WI38 (cell line): ENCODE results near the gene TMEM163.

Source experiments
- H3K4me3 ChIP-seq: 2 replicates; pipeline ENCODE4 v1.5.1; 2011; ENCODE audit warnings: low read depth, mild to moderate bottlenecking, control low read depth, low read length
- TF ChIP-seq, protein P1 (sequence below): IDR thresholded peaks from 2 replicates; pipeline ENCODE4 v1.5.1; 2012; ENCODE audit warnings: low read depth, mild to moderate bottlenecking, control low read depth, low read length

The TMEM163 gene

DNA sequence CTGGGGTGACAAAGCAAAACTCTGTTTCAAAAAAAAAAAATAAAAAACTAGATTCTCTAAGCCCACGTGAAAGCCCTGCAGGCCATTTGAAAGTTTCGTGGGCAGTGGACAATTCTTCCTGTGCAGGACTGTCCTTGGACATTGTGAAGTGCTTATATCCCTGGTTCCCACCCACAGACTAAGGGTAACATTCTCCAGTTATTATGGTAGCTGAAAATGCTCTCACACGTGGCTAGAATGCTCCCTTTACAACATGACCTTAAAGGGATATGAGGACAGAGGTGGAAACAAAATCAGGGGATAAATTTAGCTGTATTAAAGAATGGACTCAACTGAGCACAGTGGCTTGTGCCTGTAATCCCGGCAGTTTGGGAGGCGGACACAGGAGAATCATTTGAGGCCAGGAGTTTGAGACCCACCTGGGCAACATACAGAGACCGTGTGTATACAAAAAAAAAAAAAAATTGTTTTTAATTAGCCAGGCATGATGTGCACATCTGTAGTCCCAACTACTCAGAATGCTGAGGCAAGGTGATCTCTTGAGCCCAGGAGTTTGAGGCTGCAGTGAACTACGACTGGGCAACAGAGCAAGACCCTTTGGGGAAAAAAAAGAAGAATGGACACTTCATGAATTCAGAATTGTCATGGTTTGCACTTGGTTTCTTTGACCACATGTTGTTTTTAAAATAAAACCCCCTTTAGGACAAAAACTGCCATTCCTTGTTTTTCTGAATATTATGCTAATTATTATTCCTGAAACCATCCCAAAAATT is 297.1 kb downstream of the TMEM163 start:
- TF ChIP-seq, protein P1, sequence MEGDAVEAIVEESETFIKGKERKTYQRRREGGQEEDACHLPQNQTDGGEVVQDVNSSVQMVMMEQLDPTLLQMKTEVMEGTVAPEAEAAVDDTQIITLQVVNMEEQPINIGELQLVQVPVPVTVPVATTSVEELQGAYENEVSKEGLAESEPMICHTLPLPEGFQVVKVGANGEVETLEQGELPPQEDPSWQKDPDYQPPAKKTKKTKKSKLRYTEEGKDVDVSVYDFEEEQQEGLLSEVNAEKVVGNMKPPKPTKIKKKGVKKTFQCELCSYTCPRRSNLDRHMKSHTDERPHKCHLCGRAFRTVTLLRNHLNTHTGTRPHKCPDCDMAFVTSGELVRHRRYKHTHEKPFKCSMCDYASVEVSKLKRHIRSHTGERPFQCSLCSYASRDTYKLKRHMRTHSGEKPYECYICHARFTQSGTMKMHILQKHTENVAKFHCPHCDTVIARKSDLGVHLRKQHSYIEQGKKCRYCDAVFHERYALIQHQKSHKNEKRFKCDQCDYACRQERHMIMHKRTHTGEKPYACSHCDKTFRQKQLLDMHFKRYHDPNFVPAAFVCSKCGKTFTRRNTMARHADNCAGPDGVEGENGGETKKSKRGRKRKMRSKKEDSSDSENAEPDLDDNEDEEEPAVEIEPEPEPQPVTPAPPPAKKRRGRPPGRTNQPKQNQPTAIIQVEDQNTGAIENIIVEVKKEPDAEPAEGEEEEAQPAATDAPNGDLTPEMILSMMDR, result no peak
- no peak overlapping the region for H3K4me3 ChIP-seq

DNA sequence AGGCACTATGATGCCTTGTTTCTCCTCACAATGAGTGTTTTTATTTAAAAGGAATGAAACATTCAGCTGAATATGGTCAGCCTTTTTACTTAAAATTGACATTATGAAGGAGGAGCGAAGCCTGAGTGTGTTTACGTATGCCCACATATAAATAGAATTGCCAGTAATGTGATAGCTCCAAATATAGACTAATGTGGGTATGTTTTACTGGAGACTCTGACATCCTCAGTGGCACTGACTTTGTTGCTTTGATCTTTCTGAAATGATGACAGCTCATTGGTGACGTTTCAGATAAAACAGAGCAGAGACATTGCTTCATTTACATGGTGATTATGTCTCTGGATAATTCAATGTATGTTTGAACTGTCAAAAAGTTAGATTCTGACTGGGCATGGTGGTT is 297.9 kb downstream of the TMEM163 start:
- TF ChIP-seq, protein P1, result no peak
- no peak overlapping the region for H3K4me3 ChIP-seq

DNA sequence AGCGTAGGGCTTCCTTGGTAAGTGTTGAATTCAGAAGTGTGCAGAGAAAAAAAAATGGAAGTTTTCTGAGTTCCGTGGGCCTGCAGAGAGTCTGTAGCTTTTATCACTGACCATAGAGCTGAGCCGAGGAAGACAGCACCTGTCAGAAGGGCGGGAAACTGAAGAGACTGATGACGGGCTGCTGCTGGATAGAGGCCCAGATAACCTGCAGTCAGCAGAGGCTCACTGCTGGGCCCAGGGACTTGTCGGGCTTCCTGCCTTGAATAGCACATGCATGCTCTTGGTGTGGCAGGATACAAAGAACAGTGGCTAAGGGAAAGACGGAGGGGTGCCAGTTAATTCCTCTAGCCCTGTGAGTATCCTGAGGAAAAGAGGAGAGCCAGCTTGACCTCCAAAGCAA is 298.5 kb downstream of the TMEM163 start:
- H3K4me3 ChIP-seq, result no peak overlapping the region
- TF ChIP-seq, protein P1, result no peak

DNA sequence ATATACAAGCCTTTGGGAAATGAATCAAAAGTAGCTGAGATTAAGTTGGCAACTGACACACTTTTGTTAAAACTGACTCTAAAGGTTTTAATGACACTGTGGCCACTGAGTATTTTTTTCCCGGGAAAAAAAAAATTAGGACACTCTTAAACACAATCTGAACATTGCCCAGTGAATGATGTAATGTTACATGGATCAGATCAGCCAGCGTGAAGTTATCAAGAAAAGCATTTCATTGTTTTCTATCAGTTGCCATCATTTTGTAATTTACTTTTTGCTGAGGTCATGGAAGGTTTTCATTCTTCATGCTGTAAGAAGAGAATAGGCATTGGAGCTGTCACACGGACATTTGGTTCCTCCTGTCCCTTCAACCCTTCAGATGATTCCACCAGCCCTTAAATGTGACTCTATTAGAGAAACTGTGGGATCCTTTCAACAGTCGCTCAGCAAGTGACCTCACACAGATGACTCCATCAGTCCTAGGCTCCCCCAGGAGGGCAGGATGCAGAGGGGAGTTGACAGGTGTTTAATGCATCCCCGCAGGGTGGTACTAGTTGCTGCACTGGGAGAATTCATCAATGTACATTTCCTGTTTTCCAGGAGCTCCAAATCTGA is 300.7 kb downstream of the TMEM163 start:
- TF ChIP-seq, protein P1, result no peak
- no peak overlapping the region for H3K4me3 ChIP-seq

DNA sequence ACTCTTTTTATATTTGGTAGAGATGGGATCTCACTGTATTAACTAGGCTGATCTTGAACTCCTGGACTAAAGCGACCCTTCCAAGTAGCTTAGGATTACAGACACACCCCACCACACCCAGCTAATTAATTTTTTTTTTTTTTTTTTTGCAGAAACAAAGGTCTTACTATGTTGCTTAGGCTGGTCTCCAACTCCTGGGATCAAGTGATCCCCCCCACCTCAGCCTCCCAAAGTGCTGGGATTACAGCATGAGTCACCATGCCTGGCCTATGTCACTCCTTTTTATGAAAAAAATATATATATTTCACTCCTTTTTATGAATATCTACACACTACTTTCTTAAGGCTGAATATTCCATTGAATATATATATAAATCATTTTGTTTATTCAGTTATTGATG is 302.2 kb downstream of the TMEM163 start:
- TF ChIP-seq, protein P1, result no peak

DNA sequence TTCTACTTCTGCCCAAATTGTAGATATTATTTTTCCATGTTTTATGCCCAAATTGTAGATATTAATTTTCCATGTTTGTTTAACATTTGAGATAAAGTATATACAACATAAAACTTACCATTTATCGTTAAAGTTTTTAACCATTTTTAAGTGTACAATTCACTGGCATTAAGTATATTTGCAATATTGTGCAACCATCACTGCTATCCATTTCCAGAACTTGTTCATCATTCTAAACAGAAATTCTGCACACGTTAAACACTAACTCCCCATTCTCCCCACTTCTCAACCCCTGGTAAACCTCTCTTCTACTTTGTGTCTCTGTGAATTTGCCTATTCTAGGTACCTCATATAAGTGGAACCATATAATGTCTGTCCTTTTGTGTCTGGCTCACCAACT is 302.8 kb downstream of the TMEM163 start:
- H3K4me3 ChIP-seq, result no peak overlapping the region
- TF ChIP-seq, protein P1, result no peak

More for the DNA sequence above, 302.2 kb downstream of the TMEM163 start:
- H3K4me3 ChIP-seq, result no peak overlapping the region

DNA sequence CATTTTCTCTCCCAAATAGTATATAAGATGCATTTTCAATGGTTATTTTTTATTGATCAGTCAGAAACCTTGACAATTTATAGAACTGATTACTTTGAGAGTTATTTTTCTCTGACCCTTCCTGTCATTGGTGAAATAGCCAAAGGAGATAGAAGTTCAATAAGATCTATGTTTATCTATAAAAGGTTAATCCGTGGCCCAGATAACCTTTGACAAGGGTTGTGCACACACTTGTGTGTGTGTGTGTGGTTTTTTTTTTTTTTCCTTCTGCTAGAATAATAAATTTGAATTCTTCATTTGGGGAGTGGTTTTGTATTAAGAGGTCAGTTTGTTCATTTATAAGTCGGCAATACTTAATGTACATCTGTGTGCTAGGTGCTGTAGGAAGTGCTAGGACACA is 304.9 kb downstream of the TMEM163 start:
- no peak overlapping the region for H3K4me3 ChIP-seq

More for the DNA sequence above, 304.9 kb downstream of the TMEM163 start:
- TF ChIP-seq, protein P1, result no peak
